Right kidney (tissue), 1 donor: Measurements from ENCODE around the gene HINFP.
"Not testable (repeated sequence)": the region's sequence is repeated elsewhere in the genome, so short reads cannot be mapped to it uniquely, and the experiment has no call there.

Experiments used
- DNase-seq: peaks from one replicate; pipeline ENCODE4 v3.0.0-alpha.2; 2016

HINFP gene

DNA sequence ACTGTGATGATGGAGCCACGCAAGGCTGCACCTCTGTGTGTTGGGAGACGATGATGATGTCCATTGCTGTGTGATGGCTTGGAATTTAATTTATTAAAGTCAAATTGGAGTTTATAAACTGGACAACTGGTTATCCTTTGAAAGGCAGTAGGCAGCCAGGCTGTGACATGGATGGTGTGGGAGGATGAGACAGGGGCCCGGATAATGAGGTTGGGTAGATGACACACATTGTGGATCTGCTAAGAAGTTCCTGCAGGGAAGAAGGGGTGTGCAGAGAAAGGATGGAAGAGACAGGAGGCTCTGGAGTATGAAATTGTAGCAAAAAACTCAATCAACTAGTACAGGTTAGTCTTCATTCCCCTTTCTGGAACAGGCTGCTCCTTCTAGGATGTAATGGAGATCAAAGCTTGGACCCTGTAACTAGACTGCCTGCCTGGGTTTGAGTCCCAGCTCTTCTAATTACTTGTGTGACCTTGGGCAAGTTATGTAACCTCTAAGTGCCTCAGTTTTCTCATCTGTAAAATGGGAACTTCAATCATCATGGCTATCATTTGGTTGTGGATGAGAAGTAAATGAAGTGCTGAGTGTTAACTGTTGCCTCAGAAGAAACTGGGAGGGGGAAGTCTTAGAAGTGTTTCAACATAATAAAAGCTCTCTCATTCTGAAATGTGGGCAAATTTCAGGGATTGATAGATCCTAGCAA lies 4.2 kb upstream of the HINFP start:
- DNase-seq, result no peak

DNA sequence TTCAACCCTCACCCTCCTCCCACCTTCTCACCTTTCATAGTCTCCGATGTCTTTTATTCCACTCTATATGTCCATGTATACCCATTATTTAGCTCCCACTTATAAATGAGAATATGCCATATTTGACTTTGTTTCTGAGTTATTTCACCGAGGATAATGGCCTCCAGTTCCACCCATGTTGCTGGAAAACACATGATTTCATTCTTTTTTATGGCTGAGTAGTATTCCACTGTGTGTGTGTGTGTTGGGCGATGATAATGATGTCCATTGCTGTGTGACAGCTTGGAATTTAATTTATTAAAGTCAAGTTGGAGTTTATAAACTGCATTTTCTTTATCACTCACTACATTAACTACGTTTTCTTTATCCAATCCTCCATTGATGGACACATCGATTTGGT lies 3.2 kb upstream of the HINFP start:
- DNase-seq, result no peak

DNA sequence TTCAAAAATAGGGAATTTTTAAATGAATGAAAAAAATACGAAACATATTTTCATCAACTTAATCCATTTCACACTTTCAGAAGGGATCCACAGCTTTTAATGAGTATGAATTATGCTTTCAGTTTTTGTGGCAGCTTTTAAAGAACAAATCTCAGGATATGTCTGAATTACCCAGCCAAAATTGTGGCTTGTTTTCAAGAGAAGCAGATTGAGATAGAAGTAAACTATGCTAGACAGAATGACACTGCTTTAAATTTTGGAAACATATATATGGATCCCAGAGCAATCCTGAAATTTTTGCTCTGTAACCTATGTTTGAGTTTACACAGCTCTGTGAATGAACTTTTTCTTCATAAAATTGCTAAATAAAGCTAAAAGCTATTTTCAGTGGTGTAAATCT lies 2.4 kb upstream of the HINFP start:
- no peak for DNase-seq

DNA sequence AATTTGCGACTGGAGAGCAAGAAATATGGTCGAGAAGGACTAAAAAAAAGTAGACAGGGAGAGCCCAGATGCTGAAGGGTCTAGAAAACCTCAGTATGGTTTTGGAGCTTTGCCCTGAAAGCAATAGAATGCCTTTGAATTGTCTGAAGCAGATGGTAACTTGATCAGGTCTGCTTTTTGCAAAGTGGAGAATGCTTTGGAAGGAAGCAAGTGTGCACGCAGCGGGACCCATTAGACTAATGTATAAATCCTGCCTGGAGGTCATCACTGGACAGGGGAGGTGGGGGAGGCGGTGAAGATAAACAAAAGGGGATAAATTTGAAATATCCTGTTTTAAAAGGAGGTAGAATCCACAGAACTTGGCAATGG lies 757 bp upstream of the HINFP start:
- DNase-seq, result no peak

DNA sequence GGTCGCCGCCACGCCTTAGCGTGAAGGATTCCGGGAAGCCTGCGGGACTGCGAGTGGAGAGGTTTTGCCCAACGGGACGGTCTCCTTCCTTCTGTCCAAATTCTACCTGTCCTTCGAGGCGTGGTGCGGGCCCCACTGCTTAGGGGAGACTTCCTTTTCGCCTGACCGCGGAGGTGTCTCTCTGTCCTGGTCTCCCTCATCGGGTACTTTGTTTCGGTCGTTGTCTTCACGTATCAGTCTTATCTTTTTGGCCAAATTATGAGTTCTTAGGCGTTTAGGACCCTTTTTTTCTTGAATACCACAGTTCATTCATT lies 388 bp downstream of the HINFP start:
- no peak for DNase-seq

DNA sequence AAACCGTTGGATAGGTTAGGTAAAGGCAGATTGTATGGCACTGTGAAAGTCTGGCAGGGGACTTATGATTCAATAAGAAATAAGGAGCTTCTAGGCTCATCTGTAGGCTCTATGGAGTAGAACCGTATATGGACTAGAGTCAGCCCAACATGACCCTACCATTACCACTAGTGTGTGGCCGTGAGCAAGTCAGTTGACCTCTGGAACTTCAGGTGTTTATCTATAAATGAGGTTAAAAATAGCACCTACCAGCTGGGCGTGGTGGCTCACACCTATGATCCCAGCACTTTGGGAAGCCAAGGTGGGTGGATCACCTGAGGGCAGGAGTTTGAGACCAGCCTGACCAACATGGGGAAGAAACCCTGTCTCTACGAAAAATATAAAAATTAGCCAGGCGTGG lies 4.4 kb downstream of the HINFP start:
- DNase-seq, result no peak

DNA sequence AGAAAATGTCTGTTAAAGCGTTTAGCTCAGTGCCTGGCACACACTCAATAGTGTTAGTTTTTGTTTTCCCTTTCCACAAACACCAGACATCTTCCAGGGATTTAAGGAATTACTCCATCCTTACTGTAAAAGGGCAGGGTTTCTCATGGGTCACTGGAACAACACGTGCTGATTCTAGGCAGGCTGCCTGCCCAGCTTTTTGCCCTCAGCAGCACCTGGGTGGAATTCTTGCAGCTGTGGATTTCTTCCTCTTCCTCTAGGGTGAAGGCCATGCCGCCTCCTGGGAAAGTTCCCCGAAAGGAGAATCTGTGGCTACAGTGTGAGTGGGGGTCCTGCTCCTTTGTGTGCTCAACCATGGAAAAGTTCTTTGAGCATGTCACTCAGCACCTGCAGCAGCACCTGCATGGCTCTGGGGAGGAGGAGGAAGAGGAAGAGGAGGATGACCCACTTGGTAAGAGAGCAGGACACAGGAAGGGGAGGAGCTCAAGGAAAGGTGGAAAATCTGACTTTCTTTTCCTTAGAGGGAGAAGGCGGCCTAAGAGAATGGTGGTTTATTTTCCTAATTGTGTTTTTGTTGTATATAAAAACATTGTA lies 5.4 kb downstream of the HINFP start:
- no peak for DNase-seq

DNA sequence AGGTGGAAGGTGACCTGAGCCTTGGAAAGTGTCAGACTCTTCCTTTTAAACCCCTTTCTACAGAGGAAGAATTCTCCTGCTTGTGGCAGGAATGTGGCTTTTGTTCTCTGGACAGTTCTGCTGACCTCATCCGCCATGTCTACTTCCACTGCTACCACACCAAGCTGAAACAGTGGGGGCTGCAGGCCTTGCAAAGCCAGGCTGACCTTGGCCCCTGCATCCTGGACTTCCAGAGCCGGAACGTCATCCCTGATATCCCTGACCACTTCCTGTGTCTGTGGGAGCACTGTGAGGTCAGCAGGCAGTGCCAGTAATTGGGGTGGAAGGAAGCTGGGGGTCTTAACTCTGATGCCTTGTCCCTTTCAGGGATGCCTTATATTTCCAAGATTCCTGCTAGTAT lies 9.3 kb downstream of the HINFP start:
- no peak for DNase-seq

DNA sequence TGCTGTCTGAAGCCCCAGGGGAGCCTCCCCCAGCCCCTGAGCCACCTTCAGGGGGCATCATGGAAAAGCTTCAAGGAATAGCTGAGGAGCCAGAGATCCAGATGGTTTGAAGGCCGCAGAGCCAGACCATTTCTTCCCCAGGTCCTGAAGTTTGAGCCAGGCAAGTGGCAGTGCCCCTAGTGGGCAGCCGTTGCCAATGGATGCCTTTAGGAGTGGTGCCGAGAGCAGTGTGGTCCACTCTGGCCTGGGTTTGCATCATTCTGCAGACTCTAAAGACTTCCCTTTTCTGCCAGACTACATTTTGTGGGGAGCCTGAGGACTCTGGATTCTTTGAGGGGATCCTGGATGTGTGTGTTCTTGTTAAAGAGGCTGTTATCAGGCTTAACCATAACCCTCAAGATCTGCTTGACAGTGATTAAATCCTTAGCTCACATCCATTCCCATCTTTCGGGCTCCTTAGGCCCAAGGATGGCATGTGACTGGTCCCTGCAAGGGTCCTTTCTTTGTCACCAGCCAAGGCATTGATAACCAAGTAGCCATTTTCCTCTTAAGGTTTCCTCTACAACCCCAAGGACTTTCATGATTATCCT lies 13.1 kb downstream of the HINFP start:
- no peak for DNase-seq

DNA sequence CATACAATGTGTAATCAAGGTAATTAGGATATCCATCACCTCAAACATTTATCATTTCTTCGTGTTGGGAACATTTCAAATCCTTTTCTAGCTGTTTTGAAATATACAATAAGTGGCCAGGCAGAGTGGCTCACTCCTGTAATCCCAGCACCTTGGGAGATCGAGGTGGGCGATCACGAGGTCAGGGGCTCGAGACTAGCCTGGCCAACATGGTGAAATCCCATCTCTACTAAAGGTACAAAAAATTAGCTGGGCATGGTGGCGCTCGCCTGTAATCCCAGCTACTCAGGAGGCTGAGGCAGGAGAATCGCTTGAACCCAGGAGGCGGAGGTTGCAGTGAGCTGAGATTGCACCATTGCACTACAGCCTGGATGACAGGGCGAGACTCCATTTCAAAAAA lies 17.9 kb downstream of the HINFP start:
- not testable (repeated sequence) for DNase-seq

DNA sequence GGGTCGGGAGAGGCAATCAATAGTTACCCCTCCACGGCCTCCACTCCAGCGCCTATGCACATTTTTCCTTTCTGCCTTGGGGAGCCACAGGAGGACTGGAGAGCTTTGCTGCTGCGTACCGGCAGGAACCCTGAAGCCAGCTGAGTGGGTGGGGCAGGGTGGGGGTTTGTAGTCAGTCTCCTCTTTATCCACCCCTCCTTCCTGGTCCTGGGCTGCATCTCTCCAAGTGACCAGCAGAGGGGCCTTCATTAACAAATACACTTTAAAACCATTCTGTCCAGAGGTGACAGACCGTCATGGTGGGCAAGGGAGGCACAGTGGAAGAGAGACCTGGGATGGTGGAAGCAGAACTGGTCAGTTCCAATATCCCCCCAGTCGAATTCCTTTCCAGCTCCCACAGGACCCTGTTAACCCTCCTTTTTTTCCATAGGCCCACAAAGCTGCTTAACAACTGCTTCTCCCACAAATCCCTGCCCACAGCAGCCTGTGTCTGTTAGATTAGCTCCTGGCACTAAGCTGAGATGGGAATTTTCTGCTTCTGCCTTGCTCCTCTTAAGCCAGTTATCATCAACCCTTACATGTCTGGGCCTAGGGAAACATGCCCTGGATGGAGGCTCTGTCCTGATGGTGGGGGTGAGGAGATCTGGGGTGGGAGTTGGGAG lies 23.6 kb downstream of the HINFP start:
- peak; percentile 50 for DNase-seq

DNA sequence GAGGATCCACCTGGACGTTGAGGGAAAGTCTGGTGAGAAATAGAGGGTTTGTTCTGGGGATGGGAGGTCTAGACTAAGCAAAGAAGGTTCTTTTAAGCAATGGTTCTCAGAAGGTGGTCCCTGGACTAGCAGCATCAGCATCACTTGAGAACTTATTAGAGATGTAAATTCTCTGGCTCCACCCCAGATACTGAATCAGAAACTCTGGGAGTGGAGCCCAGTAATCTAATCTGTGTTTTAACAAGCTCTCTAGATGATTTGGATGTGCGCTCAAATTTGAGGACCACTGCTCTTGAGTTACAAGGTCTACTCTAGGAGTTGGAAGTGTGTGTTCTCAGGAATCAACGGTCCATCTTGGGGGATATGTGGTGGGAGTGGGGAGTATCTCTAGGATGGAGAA lies 24.2 kb downstream of the HINFP start:
- DNase-seq, result no peak

DNA sequence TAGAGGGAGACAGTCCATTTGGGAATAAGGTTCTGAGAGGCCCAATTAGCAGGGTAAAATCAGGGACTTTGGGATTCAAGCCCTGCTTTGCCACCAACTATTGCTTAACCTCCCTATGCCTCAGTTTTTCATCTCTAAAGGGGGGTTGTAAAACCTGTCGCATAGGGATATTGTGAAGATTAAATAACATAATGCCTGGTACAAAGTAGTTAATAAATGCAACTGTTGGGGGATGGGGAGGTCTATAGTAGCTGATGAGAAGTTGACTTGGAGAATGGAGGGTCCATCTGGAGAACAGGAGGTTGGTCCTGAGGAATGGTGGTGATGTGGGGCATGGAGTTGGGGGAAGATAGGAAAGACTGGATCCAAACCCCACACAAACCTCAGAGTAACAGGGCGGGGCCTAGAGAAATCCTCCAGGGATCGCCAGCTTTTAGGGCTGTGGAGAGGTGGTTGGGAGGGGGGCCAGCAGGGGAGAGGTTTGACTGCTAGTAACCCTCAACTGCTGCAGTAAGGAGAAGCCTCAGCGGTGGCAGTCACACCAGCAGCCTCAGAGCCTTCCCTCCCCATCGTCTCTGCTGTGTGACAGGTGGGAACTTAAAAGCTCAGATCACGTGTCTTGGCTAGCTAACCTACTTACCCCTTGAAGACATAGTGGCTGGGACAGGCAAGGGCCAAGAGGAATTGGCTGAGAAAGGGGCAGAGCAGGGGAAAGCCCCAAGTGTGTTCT lies 26.4 kb downstream of the HINFP start:
- no peak for DNase-seq

DNA sequence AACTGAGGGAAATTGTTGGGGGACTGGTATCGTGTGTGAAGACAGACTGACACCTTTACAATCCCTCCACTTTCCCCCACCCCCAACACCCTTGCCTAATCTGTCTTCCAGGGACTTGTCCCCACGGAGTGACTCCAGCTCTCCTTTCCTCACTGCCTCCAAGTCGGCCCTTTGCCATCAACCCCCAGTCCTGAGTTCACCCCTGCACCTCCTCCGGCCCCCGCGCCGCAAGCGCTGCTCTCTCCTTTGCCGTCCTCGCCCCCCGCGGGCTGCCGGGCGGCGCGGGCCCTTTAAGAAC lies 27.3 kb downstream of the HINFP start:
- DNase-seq, result no peak

DNA sequence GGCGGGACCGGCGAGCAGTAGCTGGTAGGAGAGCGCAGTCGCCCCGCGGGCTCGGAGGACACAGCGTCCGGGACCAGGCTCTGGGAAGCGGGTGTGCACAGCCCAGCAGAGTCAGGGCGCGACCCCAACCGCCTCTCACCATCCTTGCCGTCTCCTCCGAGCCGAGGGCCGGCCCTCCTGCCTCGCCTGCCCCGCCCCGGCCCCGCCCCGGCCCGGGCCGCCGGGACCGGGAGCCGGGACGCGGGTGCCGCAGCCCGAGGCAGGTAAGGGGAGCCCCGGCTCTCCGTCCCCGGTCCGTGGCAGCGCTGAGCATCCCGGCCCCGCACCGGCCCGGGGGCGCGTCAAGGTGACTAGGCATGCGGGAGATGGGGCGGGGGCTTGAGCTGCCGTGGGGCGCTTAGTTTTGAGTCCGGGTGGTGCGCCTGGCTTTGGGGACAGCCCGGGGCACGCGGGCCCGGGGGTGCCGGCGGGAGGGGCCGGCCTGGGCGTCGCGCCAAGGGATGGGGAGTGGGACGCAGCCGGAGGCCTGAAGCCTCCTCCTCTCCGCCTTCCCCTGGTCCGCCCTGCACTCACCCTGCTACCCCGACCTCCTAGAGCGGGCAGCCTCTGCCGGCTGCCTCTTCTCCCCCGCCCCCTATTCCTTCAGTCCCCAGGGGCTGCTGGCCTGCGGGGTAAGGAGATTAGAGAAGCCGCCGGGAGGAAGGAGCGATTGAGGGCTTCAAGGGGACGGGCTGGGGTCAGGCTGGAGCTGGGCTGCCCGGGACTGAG lies 27.8 kb downstream of the HINFP start, which contains the start of gene ABCG4:
Gene ABCG4 (plus strand): TSS at position 35 of the 768 bp plus-strand sequence. CDS start 914 bp downstream, outside the sequence.
- DNase-seq, result peak; percentile 62

DNA sequence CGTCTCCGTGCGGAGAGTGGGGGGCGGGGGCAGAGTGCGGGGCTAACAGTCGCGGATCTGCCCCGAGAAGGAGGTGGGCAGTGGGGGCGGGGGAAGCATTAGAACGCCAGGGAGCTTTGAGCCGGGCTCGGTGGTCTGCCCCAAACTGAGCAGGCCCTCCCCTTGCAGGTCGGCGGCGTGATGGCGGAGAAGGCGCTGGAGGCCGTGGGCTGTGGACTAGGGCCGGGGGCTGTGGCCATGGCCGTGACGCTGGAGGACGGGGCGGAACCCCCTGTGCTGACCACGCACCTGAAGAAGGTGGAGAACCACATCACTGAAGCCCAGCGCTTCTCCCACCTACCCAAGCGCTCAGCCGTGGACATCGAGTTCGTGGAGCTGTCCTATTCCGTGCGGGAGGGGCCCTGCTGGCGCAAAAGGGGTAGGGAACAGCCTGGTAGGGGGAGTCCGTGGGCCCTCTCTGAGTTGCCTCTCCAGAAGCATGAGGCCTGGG lies 28.5 kb downstream of the HINFP start:
- no peak for DNase-seq

DNA sequence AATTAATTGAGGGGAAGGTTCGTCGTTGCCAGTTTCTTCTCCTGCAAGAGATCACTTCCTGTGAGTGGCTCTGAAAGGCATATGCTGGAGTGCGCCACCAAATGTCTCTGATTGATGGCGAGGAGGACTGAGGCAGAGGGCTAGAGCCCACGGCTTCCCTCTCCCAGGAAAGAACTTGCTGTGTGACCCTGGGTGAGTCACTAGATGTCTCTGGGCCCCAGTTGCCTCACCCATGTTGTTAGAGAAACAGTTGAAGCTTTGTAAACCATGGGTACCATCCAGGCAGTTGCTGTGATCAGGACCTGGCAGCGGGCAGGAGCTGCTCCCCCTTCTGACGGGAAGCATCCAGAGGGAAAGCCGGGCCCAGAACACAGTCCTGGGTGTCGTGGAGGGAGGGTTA lies 30.7 kb downstream of the HINFP start:
- DNase-seq, result no peak

DNA sequence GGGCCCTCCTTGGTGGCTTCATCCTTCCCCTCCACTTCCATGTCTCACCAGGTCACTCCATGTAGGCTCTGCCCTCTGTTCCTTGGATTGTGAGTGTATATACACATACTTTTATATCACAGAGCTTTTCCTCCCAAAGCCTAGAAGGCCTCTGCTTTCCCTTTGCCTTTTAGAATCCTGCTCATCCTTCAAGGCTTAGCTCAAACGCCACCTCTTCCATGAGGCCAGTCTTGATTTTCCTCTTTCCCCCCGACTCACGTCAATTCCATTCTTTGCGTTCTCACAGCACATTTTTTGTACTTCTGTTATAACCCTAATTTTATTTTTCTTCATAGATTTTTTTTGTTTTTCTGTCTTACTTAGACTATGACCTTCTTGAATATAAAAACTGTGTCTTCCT lies 31.2 kb downstream of the HINFP start:
- no peak for DNase-seq

DNA sequence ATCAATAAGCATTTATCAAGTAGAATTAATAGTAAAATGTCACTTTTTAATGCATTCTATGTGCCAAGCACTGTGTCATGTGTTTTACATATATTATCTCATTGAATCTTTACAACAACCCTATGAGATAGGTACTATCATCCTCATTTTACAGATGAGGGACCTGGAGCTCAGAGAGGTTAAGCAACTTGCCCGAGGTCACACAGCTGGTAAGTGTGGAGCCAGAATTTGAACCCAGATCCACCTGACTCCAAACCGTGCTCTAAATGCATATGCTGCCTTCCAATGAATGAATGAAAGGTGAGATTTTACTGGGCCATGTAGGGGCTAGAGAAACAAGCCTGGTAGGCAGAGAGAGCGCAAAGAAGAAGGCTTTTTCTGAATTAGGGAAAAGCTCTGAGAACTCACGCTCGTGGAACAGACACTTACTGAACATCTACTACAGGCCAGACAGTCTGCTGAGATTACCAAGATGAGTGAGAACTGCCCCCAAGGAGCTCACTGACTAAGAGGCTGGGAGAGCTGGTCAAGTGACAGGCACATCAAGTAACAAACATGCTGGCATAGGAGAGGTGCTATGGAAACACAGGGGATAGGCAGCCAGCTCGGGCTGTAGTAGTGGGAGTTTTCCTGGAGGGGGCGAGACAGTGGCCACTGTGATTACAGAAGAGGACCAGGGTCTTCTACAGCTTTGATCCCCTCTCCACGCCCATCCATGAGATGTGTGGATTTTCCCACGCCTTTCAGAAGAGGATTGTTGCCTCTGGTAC lies 31.9 kb downstream of the HINFP start:
- no peak for DNase-seq

DNA sequence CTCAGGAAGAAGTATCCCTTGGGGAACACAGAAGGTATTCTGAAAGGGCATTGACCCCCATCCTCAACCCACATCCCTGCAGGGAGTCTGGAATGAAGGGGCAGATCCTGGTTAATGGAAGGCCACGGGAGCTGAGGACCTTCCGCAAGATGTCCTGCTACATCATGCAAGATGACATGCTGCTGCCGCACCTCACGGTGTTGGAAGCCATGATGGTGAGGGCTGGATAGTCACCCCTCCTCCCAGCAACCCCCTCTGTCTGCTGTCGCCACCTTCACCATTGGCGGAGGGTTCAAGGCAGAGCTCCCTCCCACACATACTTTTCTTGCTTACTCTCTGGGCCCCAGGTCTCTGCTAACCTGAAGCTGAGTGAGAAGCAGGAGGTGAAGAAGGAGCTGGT lies 32.8 kb downstream of the HINFP start:
- no peak for DNase-seq

DNA sequence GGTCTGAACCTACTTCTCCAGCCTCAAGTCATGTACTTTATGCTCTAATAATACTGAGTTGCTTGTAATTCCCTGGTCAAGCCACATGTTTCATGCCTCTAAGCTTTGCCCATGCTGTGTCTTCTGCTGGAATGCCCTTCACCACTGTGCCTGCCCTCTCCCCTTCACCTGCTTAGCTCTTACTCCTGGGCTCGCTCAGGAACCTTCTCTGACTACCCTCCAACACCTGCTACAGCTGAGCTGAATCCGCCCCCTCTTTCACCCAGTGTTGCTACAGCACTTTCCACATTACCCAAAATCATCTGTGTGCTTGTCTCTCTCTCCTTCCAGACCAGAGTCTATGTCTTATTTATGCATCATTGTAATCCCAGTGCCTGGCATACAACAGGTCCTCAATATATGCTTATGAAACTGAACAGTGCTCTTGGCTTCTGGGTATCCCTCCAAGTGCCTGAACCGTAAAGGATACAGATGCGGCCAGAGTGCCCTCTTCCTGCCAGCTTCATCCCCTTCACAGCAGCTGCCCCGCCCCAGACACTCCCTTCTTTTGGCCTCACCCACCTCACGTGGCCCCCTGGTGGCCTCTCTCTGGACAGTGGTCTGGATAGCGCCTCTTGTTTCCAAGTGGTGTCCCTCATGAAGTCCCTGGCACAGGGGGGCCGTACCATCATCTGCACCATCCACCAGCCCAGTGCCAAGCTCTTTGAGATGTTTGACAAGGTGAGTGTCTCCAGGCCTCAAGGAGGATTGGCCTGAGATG lies 34.5 kb downstream of the HINFP start:
- no peak for DNase-seq
